Caco-2 (cell line): Measurements from ENCODE around the gene PDE4D. TPM values are rescaled to one million over a fixed set of nuclear protein-coding genes. Genes with fewer than 3 reads are reported as not detected.

ENCODE experiments used
- BruUV-seq: library from RNA; stranded (reverse); fragments of 400-500 nt; replicated peaks from 2 replicates; lab custom pipeline; 2021; lab: Mats Ljungman, UMichigan
- CTCF ChIA-PET: fragments of 300-600 bp; sonication (Branson Sonifier 250); formaldehyde crosslinking; loops from one replicate; lab custom pipeline; 2022; ENCODE audit warnings: antibody characterized with exemption; lab: Charles Lee
- POLR2A ChIA-PET: fragments of 300-600 bp; sonication (Branson Sonifier 250); formaldehyde crosslinking; loops from one replicate; lab custom pipeline; 2022; ENCODE audit warnings: antibody characterized with exemption; lab: Charles Lee
- DNase-seq, 2 experiments: peaks; one replicate each; pipeline versions ENCODE4 v3.0.0 to v3.0.0-alpha.2; 2020 to 2022
- H3K27me3 ChIP-seq: replicated peaks from 2 replicates; pipeline ENCODE4 v1.6.0; 2011; ENCODE audit warnings: low read length; ENCODE audit not compliant: control insufficient read depth, insufficient read depth
- H3K36me3 ChIP-seq: 2 replicates; pipeline ENCODE4 v1.5.1; 2011; ENCODE audit warnings: low read length; ENCODE audit not compliant: control insufficient read depth, insufficient read depth
- H3K4me1 ChIP-seq: fragments of 250-450 bp; sonication (Bioruptor Pico); 2 replicates; pipeline ENCODE4 v1.5.1; 2020; ENCODE audit warnings: mild to moderate bottlenecking
- H3K4me3 ChIP-seq: 2 replicates; pipeline ENCODE4 v1.5.1; 2011; ENCODE audit warnings: low read depth, mild to moderate bottlenecking, control low read depth, low read length
- H3K9me3 ChIP-seq: fragments of 250-450 bp; sonication (Bioruptor Pico); 2 replicates; pipeline ENCODE4 v1.5.1; 2020; ENCODE audit warnings: mild to moderate bottlenecking, moderate library complexity
- H3K27ac Mint-ChIP-seq: one replicate; pipeline ENCODE4 v1.8.0; 2022; ENCODE audit warnings: mixed read lengths; ENCODE audit not compliant: unreplicated experiment
- H3K27me3 Mint-ChIP-seq: one replicate; pipeline ENCODE4 v1.8.0; 2022; ENCODE audit warnings: mixed read lengths; ENCODE audit not compliant: insufficient read depth, unreplicated experiment
- H3K36me3 Mint-ChIP-seq: one replicate; pipeline ENCODE4 v1.8.0; 2022; ENCODE audit warnings: mild to moderate bottlenecking, mixed read lengths; ENCODE audit not compliant: insufficient read depth, unreplicated experiment
- H3K4me1 Mint-ChIP-seq: one replicate; pipeline ENCODE4 v1.8.0; 2022; ENCODE audit warnings: low read depth, mixed read lengths; ENCODE audit not compliant: unreplicated experiment
- H3K4me3 Mint-ChIP-seq: one replicate; pipeline ENCODE4 v1.8.0; 2022; ENCODE audit warnings: mild to moderate bottlenecking, moderate library complexity, mixed read lengths; ENCODE audit not compliant: unreplicated experiment
- H3K9me3 Mint-ChIP-seq: one replicate; pipeline ENCODE4 v1.8.0; 2022; ENCODE audit warnings: mixed read lengths; ENCODE audit not compliant: unreplicated experiment
- CTCF ChIP-seq, 2 experiments: fragments of 200-600 bp in 1 of 2; IDR thresholded peaks; 1 replicate in 1 of 2; 2 replicates in 1 of 2; pipeline versions ENCODE4 v1.5.1 to v1.8.0; 2011 to 2022; ENCODE audit warnings: antibody characterized with exemption in 1 of 2, control low read depth in 1 of 2, inconsistent platforms in 1 of 2, low read depth in 1 of 2, low read length in 1 of 2, mild to moderate bottlenecking in 1 of 2, moderate library complexity in 1 of 2; ENCODE audit not compliant: insufficient read depth in 1 of 2, severe bottlenecking in 1 of 2, unreplicated experiment in 1 of 2
- intact Hi-C: fragments of 100-400 bp; cut with micrococcal nuclease; formaldehyde crosslinking; loops from one replicate; pipeline ENCODE4 v1.10.0; 2022; ENCODE audit not compliant: unreplicated experiment
- total RNA-seq: library from RNA; stranded (reverse); gene quantifications from 2 replicates; pipeline ENCODE4 v1.2.3, GENCODE V29; 2022

The PDE4D gene
- total RNA-seq, 1 experiment from 2014 or later: 89.8 TPM

- Mint-ChIP-seq H3K36me3 (peaks cover 94% of the 10 kb centered on the region), H3K4me3 (no peak overlapping the region), H3K4me1 (peaks cover 10% of the 10 kb centered on the region), H3K9me3 (no peaks in the 10 kb centered on the region), H3K27me3 (no peaks in the 10 kb centered on the region), H3K27ac (no peak overlapping the region)
- H3K9me3 ChIP-seq: no peaks in the 10 kb centered on the region
- no peak overlapping the region for H3K4me3 ChIP-seq
- H3K4me1 ChIP-seq: no peaks in the 10 kb centered on the region
- CTCF ChIA-PET: no interaction called here
- intact Hi-C loops: no loop called here
- no peaks in the 10 kb centered on the region for H3K27me3 ChIP-seq
- TF ChIP-seq CTCF (IDR thresholded peaks at IDR 0.05; ENCODE audit: insufficient read depth in 1 of 2, low read depth in 1 of 2, low read length in 1 of 2, severe bottlenecking in 1 of 2, unreplicated experiment in 1 of 2): no peak
- no TSS peak for BruUV-seq
- POLR2A ChIA-PET: no interaction called here
- DNase-seq: no peak
- no peaks in the 10 kb centered on the region; the same call in 1 of the 2 replicates for H3K36me3 ChIP-seq
Observed at GRCh38 chr5:58985311-58985710, 908.2 kb downstream of the PDE4D start.

DNA sequence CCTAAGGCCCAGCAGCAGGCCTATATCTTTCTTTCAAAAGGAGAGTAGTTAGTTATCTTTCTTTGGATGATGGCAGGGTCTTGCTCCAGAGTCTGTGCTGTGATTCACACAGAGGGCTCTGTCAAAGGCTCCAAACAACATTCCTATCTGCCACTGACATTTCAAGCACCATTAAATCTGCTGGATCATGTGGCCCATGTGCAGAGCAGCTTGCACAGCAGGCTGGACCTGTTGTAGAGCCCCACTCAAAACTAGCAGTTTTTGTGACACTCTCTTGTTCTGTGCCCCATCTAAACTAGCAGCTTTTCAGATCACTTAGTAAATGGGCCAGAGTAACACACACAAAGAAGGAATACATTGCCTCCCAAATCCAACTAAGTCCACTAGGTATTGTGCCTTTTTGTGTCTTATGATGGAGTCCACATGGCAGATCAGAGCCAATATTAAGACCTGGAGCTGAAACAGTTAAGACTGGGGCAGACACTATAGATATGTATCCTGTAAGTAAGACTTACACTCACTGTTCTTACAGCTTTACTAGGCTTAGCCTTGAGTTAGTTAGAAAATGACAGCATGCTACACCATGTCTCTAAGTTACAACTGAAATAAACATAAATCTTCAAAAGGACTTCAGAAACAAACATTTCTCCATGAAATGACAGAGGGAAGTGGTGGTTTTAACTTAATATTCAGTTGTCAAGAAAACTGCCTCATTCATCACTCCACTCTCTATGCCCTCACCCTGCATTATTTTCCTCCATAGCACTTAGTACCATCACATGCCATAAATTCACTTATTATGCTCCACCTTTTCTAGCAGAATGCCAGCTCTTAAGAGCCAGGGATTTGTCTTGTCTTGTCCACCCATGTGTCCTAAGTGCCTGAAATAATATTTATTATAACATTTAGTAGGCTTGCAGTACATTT, 909.7 kb downstream of the PDE4D start:
- Mint-ChIP-seq H3K4me1 (peaks cover 10% of the 10 kb centered on the region), H3K9me3 (no peaks in the 10 kb centered on the region), H3K27ac (no peak overlapping the region), H3K27me3 (no peaks in the 10 kb centered on the region), H3K4me3 (no peak overlapping the region), H3K36me3 (peaks cover 93% of the 10 kb centered on the region)
- H3K4me1 ChIP-seq: no peaks in the 10 kb centered on the region
- no peaks in the 10 kb centered on the region for H3K27me3 ChIP-seq
- H3K9me3 ChIP-seq: no peaks in the 10 kb centered on the region
- POLR2A ChIA-PET: no interaction called here
- no peak overlapping the region for H3K4me3 ChIP-seq
- TF ChIP-seq CTCF (IDR thresholded peaks at IDR 0.05; ENCODE audit: insufficient read depth in 1 of 2, low read depth in 1 of 2, low read length in 1 of 2, severe bottlenecking in 1 of 2, unreplicated experiment in 1 of 2): no peak
- intact Hi-C loops: no loop called here
- H3K36me3 ChIP-seq: no peaks in the 10 kb centered on the region; the same call in 1 of the 2 replicates
- no peak for DNase-seq
- CTCF ChIA-PET: interaction anchor here (1.1 kb wide), 1 partner anchor 97 kb away, joined by 4 read pairs; no protein-coding TSS in a partner anchor
- BruUV-seq: no TSS peak

DNA sequence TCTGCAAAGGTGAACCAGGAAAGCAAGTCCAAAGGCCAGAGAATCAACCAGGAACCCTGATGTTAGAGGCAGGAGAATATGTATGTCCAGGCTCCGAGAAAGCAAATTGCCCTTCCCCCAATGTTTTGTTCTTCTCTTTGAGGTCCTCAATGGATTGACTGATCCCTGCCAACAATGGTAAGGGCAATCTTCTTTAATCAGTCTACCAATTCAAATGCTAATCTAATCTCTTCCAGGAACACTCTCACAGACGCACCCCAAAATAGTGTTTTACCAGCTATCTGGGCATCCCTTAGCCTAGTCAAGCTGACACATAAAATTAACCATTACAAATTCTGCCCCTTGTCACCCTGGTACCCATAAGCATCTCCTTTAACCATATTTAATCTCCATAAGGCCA, 912.6 kb downstream of the PDE4D start:
- Mint-ChIP-seq H3K27ac (no peak overlapping the region), H3K36me3 (peaks cover 95% of the 10 kb centered on the region), H3K27me3 (no peaks in the 10 kb centered on the region), H3K4me1 (peaks cover 7% of the 10 kb centered on the region), H3K9me3 (no peaks in the 10 kb centered on the region), H3K4me3 (no peak overlapping the region)
- ChIA-PET CTCF (no interaction called here), POLR2A (no interaction called here)
- Histone ChIP-seq H3K4me1 (no peaks in the 10 kb centered on the region), H3K9me3 (no peaks in the 10 kb centered on the region), H3K4me3 (no peak overlapping the region), H3K36me3 (no peaks in the 10 kb centered on the region; the same call in 1 of the 2 replicates), H3K27me3 (no peaks in the 10 kb centered on the region)
- no peak for DNase-seq
- no TSS peak for BruUV-seq
- intact Hi-C loops: no loop called here
- no peak for TF ChIP-seq CTCF (IDR thresholded peaks at IDR 0.05; ENCODE audit: insufficient read depth in 1 of 2, low read depth in 1 of 2, low read length in 1 of 2, severe bottlenecking in 1 of 2, unreplicated experiment in 1 of 2)
